ENCODE measurements around the gene GTF2IRD1.

The GTF2IRD1 gene

DNA sequence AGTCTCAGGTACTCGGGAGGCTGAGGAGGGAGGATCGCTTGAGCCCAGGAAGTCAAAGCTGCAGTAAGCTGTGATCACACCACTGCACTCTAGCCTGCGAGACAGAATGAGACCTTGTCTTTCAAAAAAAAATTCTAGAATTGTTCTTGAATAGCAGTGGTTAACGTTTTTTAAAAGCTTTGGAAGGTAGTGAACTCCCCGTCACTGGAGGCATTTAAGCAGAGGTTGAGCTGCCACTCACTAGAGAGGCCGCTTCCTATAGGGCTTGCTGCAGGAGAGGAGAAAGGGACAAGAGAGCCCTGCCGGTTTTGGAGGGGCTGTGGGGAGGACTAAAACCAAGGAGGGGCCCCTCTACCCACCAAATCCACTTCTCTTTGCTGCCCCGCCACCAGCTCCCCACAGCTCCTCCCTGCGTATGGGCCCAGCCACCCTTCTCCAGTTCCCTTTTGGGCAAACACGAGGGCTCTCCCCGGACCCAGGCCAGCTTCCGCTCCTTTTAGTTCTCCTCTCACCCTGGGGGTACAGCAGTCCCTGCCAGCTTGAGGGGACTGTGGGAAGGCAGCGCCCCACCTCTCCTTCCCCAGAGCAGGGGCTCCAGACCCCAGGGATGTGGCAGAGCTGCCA, 116.9 kb downstream of the GTF2IRD1 start:
- no peak for ATAC-seq

DNA sequence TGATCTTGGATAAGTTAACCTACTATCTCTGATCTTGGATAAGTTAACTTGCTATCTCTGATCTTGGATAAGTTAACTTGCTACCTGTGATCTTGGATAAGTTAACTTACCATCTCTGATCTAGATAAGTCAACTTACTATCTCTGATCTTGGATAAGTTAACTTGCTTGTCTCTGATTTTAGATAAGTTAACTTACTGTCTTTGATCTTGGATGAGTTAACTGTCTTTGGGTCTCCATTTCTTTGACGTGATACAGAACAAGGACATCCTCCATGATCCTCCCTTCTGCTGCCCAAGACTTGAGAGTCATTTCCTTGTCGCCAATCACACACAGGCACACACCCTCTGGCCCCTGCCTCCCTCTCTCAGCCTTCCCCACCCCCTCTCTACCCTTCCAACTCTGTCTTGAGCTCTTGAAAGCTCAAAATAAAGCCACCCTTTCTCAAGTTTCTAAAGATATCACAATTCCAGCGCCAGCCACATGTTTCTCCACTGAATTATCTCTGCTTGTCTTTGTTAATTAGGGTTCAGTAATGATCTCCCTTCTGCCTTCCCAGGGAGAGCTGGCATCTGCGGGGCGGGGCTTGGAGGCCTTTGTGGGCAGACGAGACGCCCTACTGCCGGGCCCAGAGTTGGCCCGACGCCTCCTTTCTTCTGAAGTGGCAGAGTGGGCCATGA, 118.7 kb downstream of the GTF2IRD1 start:
- ATAC-seq = no peak

DNA sequence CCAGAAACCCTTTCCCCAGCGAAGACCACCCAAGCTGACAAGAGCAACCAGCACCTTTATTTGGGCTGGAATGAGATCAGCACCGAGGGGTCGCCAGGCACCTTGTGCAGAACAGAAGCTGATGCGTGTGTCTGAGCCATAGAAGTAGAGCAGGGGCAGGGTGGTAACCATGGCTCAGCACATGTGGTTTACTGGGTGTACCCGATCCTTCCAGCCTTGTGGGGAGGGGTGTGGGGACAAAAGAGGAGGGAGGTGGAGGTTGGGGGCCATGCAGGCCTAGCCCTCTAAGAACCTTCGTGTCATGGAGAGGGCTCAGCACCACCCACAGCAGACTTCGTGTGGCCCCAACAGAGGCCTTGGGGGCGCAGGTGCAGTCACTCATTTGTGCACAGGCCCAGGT, 119.8 kb downstream of the GTF2IRD1 start:
- ATAC-seq = no peak

DNA sequence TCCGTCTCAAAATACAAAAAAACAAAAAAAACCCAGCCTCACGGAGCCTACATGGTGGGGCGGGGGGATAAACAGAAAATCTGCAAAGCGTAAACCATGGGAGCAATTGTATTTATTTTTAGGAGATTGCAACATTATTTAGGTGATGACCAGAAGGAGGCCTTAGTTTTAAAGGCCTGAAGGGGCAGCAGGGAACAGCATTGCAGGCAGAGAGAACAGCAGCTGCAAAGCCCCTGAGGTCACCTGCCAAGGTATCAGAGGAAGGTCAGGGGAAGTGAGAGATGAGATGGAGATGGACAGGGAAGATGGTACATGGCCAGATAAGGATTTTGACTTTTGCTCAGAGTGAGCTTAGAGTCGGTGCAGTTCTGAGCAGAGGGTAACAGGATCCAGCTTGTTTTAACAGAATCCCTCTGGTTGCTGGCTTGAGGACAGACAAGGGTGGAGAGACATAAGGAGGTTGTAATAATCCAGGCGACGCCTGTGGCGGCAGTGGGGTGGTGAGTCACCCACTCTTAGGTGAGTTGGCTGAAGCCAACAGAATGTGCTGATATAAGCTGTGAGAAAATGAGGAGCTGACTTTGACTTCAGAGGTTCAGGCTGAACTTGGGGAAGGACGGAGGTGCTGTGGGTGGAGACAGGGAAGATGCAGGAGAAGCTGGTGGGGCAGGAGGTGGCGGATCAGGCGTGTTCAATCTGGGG, 121.5 kb downstream of the GTF2IRD1 start:
- ATAC-seq = peak in 1 of 2 donors; percentile 30

DNA sequence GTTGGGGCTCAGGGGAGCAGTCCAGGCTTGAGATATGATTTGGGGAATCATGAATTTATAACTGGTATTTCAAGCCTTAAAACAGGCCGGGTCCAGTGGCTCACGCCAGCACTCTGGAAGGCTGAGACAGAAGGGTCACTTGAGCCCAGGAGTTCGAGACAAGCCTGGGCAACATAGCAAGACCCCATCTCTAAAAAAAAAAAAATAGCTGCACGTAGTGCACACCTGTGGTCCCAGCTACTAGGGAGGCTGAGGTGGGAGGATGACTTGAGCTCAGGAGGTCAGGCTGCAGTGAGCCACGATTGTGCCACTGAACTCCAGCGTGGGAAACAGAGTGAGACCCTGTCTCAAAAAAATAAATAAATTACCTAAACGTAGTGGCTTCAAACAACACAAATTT, 122.1 kb downstream of the GTF2IRD1 start:
- ATAC-seq = no peak

DNA sequence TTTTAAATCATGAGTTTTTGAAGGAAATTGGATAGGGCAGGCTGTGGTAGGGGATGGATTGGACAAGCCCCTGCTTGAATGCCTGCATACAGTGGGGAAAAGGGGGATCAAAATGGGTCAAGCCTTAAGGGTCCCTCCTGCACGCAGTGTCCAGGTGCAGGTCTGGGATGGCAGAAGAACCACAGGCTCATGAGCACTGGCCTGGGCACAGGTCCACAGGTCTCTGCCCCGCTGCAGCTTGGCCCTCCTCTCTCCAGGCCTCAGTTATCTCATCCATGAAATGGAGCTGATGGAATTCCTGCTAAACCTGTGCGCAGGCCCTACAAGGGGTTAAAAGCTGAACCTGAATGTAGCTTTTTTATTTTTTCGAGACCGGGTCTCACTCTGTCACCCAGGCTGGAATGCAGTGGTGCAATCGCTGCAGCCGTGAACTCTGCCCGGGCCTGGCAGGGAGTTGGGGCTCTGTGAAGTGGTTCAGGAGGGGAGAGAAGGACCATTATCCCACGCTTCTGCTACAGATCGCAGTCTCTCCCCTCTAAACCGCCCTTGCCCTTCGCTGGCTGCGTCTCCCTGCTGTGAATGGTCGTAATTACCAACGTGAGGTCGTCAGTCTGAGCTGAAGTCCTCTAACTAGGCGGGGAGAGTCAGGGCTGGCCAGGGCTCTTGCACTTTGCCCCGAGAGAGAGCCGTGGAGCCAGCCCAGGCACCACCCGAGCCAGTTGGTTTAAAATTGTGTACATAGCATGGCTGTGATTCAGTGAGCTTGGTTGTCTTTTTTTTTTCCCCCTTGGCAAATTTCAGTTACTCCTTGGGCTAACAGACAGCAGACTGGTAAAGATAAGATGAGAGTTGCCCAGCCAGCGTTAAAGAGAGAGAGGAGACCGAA, 126.3 kb downstream of the GTF2IRD1 start:
- ATAC-seq = no peak

DNA sequence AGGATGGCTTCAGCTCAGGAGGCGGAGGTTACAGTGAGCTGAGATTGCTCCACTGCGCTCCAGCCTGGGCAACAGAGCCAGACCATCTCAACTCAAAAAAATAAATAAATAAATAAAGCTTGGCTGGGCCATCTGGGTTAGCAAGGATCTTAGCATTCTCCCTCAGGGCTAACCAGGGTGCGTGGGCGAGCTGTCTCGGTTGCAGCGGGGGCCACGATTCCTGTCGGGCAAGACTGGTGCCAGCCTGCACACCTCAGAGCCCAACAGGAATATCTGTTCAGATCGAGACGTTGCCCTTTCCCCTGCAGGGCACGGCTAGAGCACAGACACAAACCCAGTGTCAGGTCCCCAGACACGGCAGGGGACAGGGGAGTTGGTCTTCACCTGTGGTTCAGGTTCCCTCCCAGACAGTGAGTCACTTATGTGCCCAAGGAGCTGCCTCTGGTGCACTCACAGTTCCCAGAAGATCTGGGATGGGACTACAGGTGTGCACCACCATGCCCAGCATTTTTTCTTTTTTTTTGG, 128.3 kb downstream of the GTF2IRD1 start:
- ATAC-seq = no peak

DNA sequence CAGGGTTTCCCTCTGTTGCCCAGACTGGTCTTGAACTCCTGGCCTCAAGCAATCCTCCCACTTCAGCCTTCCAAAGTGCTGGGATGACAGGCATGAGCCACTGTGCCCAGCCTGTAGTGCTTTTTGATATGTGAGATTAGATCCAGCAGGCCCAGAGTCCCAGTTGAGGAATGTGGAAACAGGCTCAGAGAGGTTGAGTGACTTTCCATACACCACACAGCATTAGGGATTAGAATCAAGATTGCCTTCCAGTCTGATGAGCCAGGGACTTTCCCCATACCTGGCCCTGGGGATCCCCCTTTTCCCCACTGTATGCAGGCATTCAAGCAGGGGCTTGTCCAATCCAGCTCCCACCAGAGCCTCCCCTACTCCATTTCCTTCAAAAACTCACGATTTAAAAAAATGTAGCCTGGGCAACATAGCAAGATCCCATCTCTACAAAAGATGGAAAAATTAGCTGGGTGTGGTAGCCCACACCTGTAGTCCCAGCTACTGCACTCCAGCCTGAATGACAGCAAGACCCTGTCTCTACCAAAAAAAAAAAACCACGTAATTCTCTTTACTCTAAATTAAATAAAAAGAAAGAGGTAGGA, 128.8 kb downstream of the GTF2IRD1 start:
- no peak for ATAC-seq

DNA sequence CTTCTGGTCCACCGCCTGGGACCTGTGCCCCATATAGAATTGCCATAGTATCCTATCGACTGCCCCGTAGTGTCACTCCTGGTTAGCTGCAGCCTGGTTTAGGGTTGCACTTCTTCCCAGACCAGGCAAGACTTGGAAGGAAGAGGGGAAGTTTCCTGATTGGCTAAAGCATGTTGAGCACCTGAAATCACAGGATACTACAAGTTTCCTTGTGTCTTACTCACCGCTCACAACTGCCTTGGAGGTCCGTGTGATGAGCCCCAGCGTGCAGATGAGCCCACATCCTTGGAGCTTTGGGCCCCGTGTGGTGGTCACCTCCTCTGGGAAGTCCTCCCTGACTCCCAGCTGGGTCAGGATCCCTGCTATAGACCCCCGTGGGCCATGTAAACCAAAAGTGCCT, 129.9 kb downstream of the GTF2IRD1 start:
- ATAC-seq = no peak

DNA sequence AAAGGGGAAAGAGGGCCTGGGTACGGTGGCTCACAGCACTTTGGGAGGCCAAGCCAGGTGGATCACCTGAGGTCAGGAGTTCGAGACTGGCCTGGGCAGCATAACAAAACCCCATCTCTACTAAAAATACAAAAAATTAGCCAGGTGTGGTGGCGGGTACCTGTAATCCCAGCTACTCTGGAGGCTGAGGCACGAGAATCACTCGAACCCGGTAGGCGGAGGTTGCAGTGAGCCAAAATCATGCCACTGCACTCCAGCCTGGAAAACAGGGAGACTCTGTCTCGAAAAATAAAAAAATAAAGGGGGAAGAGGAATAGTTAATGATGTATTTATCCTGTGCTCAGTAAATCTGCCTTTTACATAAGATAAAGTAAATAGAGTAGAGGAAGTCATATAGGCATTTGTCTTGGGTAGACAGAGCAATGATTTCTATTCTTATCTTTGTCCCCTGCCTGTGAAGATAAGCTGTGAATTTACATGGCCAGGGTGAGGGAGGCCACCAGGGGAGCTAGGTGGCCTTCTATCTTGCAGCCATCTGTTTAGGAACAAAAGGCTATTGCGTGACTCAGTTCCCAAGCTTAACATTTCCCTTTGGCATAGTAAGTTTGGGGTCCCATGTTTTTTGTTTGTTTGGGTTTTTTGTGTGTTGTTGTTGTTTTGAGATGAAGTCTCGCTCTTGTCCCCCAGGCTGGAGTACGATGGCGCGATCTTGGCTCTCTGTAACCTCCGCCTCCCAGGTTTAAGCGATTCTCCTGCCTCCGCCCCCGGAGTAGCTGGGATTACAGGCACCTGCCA, 130.7 kb downstream of the GTF2IRD1 start:
- ATAC-seq = no peak

DNA sequence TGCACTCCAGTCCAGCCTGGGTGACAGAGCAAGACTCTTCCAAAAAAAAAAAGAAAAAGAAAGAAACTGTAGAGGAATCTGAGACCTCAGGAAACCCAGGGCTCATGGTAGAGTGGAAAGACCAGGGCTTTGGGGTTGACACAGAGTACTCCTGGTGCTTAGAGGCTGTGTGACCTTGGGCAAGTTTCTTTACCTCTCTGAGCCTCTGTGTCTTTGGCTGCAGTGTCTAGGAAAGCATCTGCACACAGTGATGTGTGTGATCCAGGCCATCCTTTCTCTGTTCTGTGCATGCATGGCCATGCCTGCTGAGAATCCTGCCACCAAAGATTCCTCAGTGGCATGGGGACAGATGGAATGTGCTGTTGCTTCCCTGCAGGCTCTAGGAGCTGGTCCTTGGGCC, 132.1 kb downstream of the GTF2IRD1 start:
- ATAC-seq = no peak

DNA sequence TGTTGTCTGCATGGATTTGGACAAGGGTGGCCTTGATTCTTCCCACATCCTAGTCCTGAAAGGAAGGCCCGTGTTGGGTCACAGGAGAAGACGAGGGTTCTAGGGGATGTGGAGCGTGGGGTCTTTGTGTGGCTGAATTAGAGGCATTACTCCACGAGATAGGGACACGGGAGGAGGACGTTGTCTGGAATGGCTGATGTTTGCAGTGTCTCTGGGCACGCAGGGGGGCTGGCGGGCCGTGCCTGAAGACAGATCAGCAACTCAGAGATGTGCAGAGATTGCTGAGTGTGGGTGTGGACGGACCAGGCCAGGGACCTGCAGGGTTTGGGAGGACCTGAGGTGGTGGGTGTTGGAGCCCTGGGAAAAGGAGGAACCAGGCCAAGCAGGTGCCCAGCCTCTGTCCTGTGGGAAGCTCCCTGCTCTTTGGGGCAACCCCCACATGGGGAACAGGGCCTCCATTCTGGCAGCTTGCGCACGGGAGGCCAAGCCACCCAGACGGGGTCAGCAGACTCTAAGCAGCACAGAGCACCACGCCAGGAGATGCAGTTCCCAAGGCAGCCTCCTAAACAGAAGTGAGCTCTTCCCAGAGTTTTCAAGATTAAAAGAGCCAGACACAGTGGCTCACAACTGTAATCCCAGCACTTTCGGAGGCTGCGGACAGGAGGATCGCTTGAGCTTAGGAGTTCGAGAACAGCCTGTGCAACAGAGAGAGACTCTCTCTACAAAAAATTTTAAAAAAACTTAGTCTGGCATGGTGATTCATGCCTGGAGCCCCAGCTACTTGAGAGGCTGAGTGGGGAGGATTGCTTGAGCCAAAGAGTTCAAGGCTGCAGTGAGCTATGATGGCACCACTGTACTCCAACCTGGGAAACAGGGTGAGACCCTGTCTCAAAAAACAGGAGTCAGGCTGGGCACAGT, 132.8 kb downstream of the GTF2IRD1 start:
- ATAC-seq = no peak

DNA sequence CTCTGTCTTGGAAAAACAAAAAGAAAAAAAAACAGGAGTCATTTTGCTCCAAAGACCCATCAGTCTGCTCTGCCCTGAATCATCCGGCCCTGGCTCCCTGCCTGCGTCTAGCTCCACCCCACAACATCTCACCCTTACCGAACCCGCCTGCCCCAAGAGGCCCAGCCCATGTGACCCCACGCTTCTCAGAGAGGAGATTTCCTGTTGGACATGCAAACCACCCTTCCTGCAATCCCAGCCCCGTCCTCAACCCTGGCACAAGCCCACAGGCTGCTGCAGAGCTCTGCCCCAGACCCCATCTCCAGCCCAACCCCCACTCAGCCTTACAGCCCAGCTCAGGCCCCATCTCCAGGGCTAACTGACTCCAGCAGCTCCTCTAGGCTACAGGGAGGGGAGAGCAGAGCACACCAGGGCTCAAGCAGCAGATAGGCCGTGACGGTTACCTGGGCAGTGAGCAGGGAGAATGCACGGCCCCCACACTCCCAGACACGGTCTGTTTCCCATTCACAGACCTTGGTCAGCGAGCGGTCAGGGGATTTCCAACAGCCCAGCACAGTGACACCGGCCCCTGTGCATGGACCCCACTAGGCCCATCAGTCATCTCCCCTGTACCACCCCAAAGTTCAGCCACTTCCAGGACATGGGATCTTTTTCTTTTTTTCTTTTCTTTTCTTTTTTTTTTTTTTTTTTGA, 133.9 kb downstream of the GTF2IRD1 start:
- no peak for ATAC-seq

DNA sequence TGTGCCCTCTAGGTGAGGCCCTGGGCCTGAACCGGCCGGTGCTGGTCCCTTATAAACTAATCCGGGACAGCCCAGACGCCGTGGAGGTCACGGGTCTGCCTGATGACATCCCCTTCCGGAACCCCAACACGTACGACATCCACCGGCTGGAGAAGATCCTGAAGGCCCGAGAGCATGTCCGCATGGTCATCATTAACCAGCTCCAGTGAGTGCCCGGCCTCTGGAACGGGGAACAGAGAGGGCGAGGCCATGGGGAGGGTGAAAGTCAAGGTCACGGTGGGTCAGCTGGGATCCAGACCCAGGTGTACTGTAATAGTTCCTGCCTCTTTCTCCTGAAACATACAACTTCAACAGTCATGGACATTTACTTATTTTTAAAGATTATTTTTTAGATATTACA, 137.1 kb downstream of the GTF2IRD1 start:
- no peak for ATAC-seq

DNA sequence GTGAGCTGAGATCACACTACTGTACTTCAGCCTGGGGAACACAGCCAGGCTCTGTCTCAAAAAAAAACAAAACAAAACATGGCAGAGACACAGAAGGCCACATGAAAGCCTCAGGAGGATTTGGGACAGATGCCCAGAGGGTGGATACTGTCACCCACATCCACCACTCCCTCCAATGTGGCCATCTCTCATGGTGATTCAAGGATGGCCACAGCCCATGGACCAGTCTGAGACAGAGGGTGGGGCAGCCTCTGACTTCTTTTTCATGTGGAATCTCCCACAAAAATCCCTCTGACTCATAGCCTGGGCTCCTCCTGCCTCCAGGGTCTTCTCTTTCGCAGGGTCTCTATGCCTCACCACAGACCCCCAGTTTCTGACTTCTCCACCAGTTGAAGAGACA, 144.9 kb downstream of the GTF2IRD1 start:
- ATAC-seq = no peak

DNA sequence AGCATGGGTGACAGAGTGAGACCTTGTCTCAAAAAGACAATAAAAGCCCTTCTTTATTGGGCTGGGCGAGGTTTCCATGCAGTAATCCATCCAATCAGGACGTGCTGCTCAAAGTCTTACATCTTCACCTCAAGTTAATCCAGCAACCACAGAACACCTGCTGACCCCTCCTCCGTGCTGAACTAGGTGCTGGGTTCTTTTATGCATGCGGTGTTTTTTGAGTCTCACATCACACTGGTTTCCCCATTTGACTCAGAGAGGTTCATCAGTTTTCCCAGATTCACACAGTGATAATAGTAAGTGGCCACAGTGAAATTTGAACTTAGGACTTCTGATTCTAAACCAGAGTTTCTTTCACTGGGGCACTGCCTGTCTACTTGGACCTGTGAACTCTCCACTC, 145.5 kb downstream of the GTF2IRD1 start:
- ATAC-seq = no peak

DNA sequence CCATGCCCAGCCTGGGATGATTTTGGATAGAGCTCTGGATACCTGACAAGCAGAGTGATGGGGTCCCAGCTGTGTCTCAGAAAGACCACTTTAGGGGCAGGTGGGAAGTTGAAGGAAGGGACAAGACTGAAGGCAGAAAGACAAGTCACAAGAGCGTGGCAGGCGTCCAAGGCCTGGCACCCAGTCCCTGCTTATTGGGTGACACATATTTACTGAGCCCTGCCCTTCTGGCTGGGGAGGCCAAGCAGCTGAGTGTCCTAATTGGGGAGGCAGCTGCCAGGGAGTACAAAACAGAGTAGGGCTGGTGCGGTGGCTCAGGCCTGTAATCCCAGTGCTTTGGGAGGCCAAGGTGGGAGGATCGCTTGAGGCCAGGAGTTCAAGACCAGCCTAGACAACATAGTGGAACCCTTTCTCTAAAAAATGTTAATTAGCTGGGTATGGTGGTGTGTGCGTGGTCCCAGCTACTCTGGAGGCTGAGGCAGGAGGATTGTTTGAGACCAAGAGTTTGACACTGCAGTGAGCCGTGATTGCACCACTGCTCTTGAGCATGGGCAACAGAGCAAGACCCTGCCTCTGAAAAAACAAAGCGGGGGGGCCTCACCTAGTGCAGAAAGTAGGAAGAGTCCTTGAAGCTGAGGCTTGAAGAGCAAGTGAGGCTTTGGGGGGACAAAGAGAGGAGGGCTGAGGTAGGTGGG, 150.8 kb downstream of the GTF2IRD1 start:
- ATAC-seq = no peak

DNA sequence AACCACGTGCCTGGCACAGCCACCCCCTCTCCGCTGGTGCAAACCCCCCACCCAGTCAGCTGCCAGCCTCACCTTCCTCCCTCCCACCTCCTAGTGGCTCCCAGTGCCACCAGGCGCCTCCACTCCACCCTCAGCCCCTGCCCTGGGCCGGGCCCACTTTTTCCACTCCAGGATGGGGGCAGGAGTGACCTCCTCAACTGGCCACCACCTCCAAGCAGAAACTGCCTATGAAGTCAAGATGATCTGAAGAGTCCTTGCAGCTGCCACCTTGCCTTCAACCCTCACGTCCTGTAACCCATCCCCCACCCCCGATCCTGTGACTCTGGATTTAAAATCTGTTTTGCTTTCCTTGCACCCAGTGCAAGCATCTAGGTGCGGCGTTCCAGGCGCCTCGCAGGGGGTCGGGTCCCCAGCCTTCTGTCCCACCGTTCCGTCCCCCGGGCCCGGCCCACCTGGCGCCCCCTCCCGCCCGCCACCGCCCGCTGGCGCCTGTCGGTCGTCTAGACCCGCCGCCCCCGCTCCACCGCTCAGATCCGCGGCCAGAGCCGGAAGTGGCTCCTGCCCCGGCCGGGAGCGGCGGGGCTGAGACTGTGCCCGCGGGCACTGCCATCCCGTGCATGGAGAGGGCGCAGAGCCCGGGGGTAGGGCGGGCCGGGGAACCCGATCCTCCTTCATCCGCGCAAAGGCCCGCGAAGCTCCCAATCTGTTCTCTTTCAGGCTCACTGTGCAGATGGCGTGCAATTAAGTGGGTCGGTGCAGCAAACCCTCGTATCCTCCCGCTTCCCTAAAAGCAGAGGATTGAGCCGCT, 152.6 kb downstream of the GTF2IRD1 start:
- ATAC-seq = peak; percentile 86 to 91

Data from activated CD4-positive, CD25-positive, alpha-beta regulatory T cell treated with anti-CD3 and anti-CD28 coated beads, Interleukin-2, amount 50 U/mL, for 24 hours (primary cell).